Retina (tissue), 1 donor: ENCODE results near the gene PLCB2.

Experiments used
- DNase-seq: peaks from one replicate; pipeline ENCODE4 v3.0.0-alpha.2; 2016

Gene PLCB2

DNA sequence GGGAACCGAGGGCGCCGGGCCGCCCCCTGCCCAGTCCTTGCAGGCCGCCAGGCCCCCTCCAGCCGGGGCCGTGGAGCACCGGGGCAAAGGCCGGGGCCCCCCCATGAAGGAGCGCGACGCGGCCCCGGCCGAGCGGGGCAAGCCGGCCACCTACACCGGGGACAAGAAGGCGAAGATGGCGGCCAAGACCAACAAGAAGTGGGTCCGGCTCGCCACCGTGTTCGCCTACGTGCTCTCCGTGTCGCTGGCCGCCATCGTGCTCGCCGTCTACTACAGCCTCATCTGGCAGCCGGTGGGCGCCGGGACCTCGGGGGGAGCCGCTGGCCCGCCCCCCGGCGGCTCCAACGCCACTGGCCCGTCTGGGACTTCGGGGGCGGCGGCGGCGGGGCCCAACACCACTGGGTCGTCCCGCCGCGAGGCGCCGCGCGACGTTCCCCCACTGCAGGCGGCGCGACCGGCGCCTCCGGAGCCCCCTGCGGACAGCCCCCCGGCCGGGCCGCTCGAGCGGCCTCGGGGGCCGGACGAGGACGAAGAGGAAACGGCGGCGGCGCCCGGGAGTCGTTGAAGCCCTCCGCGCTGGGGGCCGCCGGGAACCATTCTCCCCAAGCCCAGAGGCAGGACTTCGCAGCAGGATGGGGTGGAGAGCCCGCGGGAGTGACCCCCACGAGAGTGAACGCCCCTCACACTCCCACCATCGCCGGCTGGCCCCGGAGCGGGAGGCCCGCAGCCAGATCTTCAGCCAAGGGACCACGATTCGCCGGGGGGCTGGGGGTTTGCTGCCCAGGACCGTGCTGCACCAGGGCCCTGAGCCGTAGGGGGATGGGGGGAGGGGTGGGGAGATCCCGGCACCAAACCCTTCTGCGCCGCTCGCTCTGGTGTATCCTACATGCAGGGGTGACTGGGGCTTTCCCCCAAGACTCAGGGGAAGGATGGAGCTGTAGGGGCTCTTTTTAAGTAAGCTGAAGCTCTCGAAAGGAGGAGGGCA is 16.5 kb upstream of the PLCB2 start:
- peak; percentile 65 for DNase-seq

DNA sequence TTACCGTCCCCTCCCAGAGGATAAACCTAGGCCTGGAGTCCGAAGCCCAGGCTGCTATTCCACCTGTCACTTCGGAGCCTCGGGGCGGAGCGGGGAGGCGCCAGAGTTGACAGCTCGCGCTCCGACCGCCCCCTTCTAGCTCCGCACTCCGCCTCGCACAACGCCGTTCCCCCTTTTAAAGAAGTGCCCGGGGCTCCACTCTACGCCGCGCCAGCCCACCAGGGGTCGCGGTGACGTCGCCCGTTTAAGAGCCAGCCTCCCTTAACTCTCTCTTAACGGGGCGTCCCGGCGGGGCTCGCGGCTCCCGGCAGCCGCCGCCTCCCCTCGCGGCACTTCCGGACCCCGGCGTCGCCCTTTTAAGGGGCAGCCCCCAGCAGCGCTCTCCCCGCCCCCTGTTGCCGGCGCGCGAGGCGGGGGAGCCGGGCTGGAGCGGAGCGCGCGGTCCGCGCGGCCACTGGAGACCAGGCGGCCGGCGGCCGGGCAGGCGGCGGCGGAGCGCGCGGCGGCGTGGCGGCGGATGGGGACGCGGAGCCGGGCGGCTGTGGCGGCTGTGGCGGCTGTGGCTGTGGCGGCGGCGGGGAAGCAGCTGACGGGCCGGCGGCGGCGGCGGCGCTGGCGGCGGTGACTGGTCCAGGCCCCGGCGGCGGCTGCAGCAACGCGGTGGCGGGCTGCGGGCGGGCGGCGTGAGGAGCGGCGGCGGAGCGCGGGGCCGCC is 15.7 kb upstream of the PLCB2 start, which contains the start of gene INAFM2:
Gene INAFM2 (plus strand): TSS at position 454 of the 714 bp plus-strand sequence. CDS start 364 bp downstream, outside the sequence.
- DNase-seq, result peak; percentile 97

DNA sequence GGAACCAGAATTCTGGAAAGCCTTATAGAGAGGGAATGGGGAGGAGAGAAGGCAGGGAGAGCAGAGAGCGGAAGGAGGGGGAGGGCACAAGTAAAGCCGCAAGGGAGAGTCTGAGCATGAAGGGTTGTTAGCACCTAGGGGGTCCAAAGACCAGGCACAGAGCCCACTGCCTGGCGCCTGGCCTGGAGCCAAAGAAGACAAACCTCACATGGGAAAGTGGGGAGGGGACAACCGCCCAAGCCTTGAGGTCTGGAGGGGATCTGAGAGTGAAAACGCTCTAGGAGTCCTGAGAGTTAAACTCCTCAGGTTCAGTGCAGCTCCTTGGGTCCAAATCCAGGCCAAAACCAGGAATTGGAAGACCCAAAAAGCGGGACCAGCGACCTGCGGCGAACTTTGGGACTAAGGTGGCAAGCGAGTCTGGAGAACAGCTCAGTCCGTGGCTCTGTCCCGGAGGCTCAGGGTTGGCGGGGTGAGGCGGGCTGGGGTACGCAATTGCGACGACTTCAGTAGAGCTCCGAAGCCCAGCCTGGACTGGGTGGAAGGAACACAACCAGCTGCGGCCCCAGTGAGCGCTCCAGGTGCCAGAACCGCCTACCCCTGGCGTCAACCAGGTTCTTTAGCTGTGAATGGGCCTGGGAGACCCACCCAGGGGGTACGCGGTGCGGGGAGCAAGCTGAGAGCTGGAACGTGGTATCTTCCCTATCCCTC is 14.9 kb upstream of the PLCB2 start:
- no peak for DNase-seq

DNA sequence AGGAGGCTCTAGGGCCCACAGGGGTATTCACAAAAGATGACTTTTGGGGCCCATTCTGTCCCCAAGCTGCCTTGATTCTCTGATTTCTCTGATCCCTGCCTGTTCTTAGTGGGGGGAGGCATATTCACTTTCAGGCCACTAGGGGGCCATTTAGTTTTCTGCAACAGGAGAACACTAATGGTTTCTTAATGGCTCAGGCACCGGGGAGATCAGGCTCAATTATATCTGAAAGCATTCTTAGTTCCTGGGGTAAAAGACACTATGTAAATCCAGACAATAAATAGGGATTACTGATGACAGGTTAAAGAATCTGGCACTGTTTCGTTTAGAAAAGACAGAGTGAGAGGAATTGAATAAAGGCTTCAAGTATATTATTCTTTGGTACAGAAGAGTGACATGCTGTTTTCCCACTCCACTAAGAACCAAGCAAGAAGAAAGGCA is 13.2 kb upstream of the PLCB2 start:
- peak; percentile 68 for DNase-seq

GRCh38 chr15:40320409-40320808 is 12.7 kb upstream of the PLCB2 start:
- no peak for DNase-seq

- no peak for DNase-seq
Observed at GRCh38 chr15:40317580-40317979, 9.8 kb upstream of the PLCB2 start.

- DNase-seq, result no peak
Observed at GRCh38 chr15:40316931-40317330, 9.2 kb upstream of the PLCB2 start.

- no peak for DNase-seq
Observed at GRCh38 chr15:40314723-40315276, 7.1 kb upstream of the PLCB2 start.

DNA sequence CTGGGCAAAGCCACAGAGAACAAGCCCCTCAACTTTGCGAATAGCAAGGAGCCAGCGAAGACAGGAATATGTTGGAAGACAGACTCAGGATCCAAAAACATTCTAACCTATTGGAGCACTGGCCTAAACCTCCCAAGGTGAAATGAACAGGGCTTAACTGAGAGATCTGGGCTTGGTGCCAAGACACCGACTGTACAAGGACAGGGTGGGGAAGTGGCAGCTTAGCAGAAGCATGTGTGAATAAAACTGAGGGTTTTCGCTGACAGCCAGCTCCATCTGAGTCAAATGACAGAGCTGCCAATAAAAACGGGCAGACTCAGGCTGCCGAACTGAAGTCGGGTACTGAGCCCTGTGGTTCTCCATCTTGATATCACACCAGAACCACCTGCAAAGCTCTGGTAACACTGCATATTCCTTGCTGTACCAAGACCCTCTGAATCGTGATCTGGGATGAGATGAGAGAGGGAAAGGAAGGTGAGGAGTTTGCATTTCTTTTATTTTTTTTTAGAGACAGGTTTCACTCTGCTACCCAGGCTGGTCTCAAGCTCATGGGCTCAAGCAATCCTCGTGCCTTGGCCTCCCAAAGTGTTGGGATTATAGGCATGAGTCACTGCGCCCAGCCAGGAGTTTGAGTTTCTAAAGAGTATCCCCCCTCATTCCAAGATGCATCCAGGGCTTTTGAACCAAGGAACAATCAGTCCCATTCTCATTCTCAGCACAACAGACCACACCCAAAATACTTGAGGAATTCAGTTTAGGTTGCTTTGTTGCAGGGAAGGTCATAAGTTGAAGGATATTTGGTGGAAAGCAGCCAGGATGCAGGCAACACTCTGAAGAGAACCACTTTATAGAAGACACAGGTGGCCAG is 6.0 kb upstream of the PLCB2 start:
- no peak for DNase-seq

DNA sequence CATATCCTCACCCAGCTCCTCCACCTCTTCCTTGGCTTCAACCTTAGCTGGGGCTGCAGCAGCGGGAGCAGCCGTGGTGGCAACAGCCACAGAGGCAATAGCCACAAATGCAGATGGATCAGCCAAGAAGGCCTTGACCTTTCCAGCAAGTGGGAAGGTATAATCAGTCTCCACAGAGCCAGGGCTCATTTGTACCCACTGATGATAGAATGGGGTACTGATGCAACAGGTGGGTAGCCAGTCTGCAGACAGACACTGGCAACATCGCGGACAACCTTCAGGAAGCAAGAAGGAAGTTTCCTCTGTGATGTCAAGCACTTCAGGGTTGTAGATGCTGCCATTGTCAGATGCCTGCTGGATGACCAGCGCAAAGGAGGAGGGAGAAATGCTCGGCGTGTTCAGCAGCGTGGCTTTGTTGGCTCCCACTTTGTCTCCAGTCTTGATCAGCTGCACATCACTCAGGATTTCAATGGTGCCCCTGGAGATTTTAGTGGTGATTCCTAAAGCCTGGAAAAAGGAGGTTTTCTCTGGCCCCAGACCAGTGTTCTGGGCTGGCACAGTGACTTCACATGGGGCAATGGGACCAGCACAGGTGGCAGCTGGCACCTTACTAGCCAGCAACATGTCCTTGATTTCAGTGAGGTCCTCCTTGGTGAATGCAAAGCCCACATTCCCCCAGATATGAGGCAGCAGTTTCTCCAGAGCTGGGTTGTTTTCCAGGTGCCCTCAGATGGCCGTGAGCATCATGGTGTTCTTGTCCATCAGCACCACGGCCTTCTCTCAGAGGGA is 4.8 kb upstream of the PLCB2 start:
- DNase-seq, result no peak

- DNase-seq, result no peak
Observed at GRCh38 chr15:40310993-40311392, 3.3 kb upstream of the PLCB2 start.

- peak; percentile 75 for DNase-seq
Observed at GRCh38 chr15:40310001-40310959, 2.5 kb upstream of the PLCB2 start.

GRCh38 chr15:40309344-40309862 is 1.7 kb upstream of the PLCB2 start:
- DNase-seq, result no peak

- DNase-seq, result no peak
Observed at GRCh38 chr15:40306908-40307307, 827 bp downstream of the PLCB2 start.

GRCh38 chr15:40306371-40306770 is 1.4 kb downstream of the PLCB2 start:
- no peak for DNase-seq

DNA sequence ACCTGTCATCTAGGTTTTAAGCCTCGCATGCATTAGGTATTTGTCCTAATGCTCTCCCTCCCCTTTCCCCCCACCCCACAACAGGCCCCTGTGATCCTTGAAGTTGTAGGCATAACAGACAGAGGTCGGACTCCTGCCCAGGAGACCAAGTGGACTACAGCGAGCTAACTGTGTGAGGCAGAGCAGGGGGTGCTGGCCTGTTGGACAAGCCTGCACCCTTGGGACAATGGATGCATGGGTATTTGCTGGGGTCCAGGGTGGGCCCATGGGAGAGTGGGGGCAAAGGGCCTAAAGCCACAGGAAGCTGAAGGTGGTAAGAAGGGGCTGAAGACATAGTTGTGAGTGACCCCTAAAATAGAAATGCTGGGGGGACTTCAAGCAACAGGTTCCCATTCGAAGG is 2.5 kb downstream of the PLCB2 start:
- no peak for DNase-seq

DNA sequence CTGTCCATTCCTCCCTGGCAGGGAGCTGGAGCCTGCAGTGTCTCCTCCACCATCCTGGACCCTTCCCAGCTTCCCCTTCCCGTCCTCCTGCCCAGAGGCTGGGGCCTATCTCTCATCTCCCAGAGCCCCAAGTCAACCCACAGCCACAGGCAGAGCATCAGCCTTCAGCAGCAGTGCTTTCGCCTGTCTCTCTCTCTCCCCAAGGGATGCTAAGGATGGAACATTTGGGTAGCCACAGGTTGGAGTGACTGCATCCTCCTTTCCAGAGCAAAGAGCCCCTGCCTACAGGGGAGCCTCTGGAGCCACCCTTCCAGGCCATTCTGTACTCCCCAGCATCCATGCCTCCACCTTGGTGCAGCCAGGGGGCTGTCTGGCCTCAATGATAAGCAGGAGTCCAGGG is 4.2 kb downstream of the PLCB2 start:
- no peak for DNase-seq

GRCh38 chr15:40302981-40303380 is 4.8 kb downstream of the PLCB2 start:
- DNase-seq, result no peak

GRCh38 chr15:40302288-40302886 is 5.3 kb downstream of the PLCB2 start:
- DNase-seq, result no peak
